HCT116 (cell line): ENCODE data around the gene HK3. TPM values are rescaled to one million over a fixed set of nuclear protein-coding genes. Genes with fewer than 3 reads are reported as not detected.

Source experiments
- ATF3 ChIP-seq: IDR thresholded peaks from 2 replicates; pipeline ENCODE4 v1.6.1; 2012
- CBX3 ChIP-seq: IDR thresholded peaks from 2 replicates; pipeline ENCODE4 v1.6.1; 2012; ENCODE audit warnings: low read depth
- CEBPB ChIP-seq: IDR thresholded peaks from 2 replicates; pipeline ENCODE4 v1.6.1; 2012; ENCODE audit warnings: low read depth
- CTCF ChIP-seq, 3 experiments: fragments of 200-600 bp in 1 of 3; sonication (generic) in 1 of 3; IDR thresholded peaks in 2 of 3; conservative IDR thresholded peaks in 1 of 3; 2 replicates each; pipeline ENCODE4 v1.5.1; 2012 to 2017; ENCODE audit warnings: low read depth in 2 of 3, low read length in 2 of 3, antibody characterized with exemption in 1 of 3, borderline replicate concordance in 1 of 3, control low read depth in 1 of 3, mild to moderate bottlenecking in 1 of 3, mixed read lengths in 1 of 3, mixed run types in 1 of 3, moderate library complexity in 1 of 3; ENCODE audit not compliant: insufficient read depth in 1 of 3
- EGR1 ChIP-seq: IDR thresholded peaks from 2 replicates; pipeline ENCODE4 v1.6.1; 2012; ENCODE audit warnings: low read depth
- POLR2AphosphoS5 ChIP-seq: IDR thresholded peaks from 2 replicates; pipeline ENCODE4 v1.6.1; 2011; ENCODE audit warnings: mild to moderate bottlenecking, low read depth, low read length, moderate library complexity
- REST ChIP-seq: IDR thresholded peaks from 2 replicates; pipeline ENCODE4 v1.6.1; 2012; ENCODE audit warnings: low read depth
- SP1 ChIP-seq: IDR thresholded peaks from 2 replicates; pipeline ENCODE4 v1.6.1; 2012; ENCODE audit warnings: low read depth
- SRF ChIP-seq: IDR thresholded peaks from 2 replicates; pipeline ENCODE4 v1.6.1; 2012; ENCODE audit warnings: low read depth
- TCF7L2 ChIP-seq: IDR thresholded peaks from 2 replicates; pipeline ENCODE4 v1.7.0; 2011; ENCODE audit warnings: borderline replicate concordance, inconsistent platforms; ENCODE audit not compliant: insufficient read depth, insufficient read length; ENCODE audit errors: extremely low read depth
- ZNF274 ChIP-seq: fragments of 200-500 bp; sonication (Bioruptor generic); IDR thresholded peaks from 2 replicates; pipeline ENCODE4 v1.6.1; 2014; ENCODE audit warnings: mild to moderate bottlenecking, low read depth, low read length, inconsistent platforms
- total RNA-seq: library from RNA; stranded (reverse); gene quantifications from one replicate; pipeline ENCODE4 v1.2.1, GENCODE V29; 2021; ENCODE audit not compliant: unreplicated experiment

Gene HK3
- total RNA-seq, 1 experiment from 2014 or later = 0.30 TPM

- no peak for TF ChIP-seq REST
- TF ChIP-seq CEBPB = no peak
- TF ChIP-seq SRF = no peak
- TF ChIP-seq SP1 = no peak
- TF ChIP-seq CBX3 = no peak
- no peak for TF ChIP-seq ZNF274
- TF ChIP-seq TCF7L2 = no peak
- TF ChIP-seq ATF3 = no peak
- no peak for TF ChIP-seq CTCF (IDR thresholded peaks at IDR 0.05 in 2 of 3, conservative IDR thresholded peaks at IDR 0.05 in 1 of 3; ENCODE audit: borderline replicate concordance in 1 of 3, insufficient read depth in 1 of 3, low read depth in 2 of 3, low read length in 2 of 3)
- no peak for TF ChIP-seq EGR1
- TF ChIP-seq POLR2AphosphoS5 = no peak
- TF ChIP-seq, all 23 proteins: peak for 0
Observed at GRCh38 chr5:176877793-176878331, 21.3 kb downstream of the HK3 start (continued).
